ENCODE results near the gene XRCC5.

The XRCC5 gene

DNA sequence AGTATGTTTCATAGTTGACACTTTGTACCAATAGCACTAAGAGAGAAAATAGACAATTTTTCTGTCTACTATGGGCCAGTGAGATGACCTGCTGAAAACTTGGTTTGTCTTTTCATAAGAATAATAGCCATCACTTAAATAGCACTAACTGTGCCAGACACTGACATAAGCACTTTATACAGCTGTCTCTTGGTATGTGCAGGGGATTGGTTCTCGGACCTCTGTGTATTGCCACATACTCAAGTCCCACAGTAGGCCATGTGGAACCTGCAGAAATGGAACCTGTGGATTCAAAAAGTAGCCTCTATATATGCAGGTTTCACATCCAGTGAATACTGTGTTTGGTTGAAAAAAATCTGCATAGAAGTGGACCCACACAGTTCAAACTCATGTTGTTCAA, 126.7 kb downstream of the XRCC5 start:
- no peak for DNase-seq

DNA sequence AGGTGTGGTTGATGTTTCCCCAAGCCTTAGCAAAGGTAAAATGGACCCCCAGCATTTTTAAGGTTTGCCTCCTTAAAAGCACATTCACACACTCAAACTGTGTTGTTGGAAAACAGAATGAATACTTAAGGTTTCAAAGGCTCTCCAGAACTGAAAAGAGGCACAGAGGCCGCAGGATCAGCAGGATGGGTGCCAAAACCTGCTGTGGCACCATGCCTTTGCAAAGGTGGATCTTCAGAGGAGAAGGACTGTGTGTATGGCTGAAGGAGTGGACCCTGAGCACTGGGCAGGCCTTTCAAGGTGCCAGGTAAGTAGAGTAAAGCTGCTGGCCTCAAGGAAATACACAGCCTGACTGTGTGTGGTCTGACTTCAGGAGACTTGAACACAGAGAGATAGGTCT, 127.3 kb downstream of the XRCC5 start:
- no peak for DNase-seq

DNA sequence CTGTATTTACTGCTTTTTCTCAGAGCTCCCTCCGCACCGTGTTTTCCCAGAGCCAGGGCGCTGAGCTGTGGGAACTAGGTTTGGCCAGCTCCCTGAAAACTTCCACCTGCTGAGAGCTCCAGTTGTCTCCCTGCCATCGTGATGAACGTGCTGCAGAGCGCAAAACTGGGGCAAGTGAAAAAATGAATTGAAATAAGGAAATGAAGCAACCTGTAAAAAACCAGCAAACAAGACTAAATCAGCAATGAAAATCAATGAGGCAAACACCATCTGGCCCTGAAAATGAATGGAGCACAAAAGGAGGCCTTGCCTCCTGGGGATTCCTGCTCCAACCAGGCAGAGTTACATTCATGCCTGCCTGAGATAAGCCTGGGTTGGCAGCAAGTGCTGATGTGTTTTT, 133.2 kb downstream of the XRCC5 start:
- DNase-seq = no peak

DNA sequence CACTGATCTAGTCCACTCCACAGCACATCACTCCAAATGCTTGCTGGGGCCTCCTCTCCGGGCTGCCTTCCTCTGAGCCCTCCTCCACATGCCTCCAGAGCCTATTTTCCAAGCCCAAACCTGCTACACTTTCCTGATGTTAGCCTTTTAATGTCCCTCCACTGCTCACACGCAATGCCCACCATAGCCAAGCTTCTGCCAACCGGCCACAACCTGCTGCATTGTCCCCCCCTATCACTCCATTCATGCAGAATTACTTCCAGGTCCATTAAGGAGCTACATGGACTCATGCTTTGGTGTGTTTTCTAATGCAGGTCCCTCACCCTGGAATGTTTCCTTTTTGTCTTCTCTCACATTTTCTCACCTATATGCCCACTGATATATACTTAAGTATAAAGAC, 133.9 kb downstream of the XRCC5 start:
- no peak for DNase-seq

DNA sequence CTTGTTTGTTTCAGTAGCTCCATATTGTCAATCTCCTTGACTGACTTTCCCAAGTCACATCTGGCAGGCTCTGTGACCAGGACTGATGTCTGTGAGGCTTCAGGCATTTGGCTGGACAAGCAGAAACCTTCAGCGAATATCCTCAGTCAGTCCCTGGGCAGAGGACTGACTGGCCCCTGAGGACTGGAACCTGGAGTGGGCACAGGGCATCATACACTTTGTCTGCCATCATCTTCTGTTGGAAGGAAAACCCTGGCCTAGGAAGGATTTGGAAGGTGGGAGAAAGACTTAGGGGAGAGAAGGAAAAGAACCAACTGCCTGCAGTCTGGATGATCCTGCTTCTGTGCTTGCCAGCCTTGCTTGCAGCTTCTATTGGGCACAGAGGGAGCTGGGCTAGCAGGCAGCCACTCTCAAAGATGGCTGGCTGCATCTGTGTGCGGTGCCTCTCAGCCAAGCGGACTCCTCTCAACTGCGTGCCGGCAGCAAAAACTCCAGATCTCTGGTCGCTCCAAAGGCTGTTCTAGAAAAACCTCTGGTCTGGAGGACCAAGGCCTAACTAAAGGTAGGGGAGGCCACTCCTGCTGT, 136.3 kb downstream of the XRCC5 start:
- no peak for DNase-seq

DNA sequence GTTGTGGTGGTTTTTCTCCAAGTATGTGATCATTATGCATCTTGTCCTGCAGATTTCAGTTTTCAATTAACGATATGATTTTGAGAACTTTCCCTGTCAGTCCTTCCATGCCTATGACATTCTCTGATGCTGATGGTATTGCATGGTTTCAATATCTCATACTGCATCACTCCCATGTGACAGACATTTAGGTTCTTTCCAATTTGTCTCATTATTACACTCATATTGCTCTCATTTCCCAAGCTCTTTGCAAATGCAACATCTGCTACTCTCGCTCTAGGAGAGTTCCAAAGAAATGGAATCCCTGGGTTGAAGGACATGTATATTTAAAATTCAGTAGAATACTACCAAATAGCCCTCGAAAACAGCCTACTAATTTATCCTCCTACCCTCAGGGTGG, 137.6 kb downstream of the XRCC5 start:
- DNase-seq = no peak
